Keratinocyte (primary cell): ENCODE results near the gene TMEM132A. TPM values are rescaled to one million over a fixed set of nuclear protein-coding genes. Genes with fewer than 3 reads are reported as not detected.

Experiments used
- DNase-seq: peaks from one replicate; pipeline ENCODE4 v3.0.0-alpha.2; 2011; ENCODE audit warnings: low read depth, missing footprints, low spot score
- FAIRE-seq: peaks from 2 replicates; lab custom pipeline; 2011; peaks lifted over from hg19 to GRCh38; lab: Jason Lieb, UNC
- H2AFZ ChIP-seq: 2 replicates; pipeline ENCODE4 v1.6.0; 2012; ENCODE audit warnings: low read length, control low read depth, inconsistent platforms; ENCODE audit not compliant: control insufficient read depth
- H3K27ac ChIP-seq: 2 replicates; pipeline ENCODE4 v1.5.1; 2011; ENCODE audit warnings: low read length; ENCODE audit not compliant: control insufficient read depth, insufficient read depth
- H3K27me3 ChIP-seq: 3 replicates; pipeline ENCODE4 v1.6.0; 2011; ENCODE audit warnings: low read length; ENCODE audit not compliant: control insufficient read depth, insufficient read depth; ENCODE audit errors: extremely low read depth
- H3K36me3 ChIP-seq, 2 experiments: 2 replicates in 1 of 2; 3 replicates in 1 of 2; pipeline ENCODE4 v1.5.1; 2011; ENCODE audit warnings: low read length in 2 of 2, mild to moderate bottlenecking in 1 of 2; ENCODE audit not compliant: control insufficient read depth in 2 of 2, insufficient read depth in 2 of 2; ENCODE audit errors: extremely low read depth in 1 of 2
- H3K4me1 ChIP-seq: 3 replicates; pipeline ENCODE4 v1.5.1; 2011; ENCODE audit warnings: low read length; ENCODE audit not compliant: control insufficient read depth, insufficient read depth; ENCODE audit errors: extremely low read depth
- H3K4me2 ChIP-seq: 3 replicates; pipeline ENCODE4 v1.6.0; 2011; ENCODE audit warnings: low read depth, low read length; ENCODE audit not compliant: control insufficient read depth, insufficient read depth; ENCODE audit errors: extremely low read depth
- H3K4me3 ChIP-seq, 3 experiments: fragments of 200-600 bp in 1 of 3; sonication (generic) in 1 of 3; 2 replicates in 2 of 3; 3 replicates in 1 of 3; pipeline ENCODE4 v1.5.1; 2011 to 2016; ENCODE audit warnings: low read length in 3 of 3, mild to moderate bottlenecking in 3 of 3, control low read depth in 2 of 3, inconsistent platforms in 1 of 3, low read depth in 1 of 3, mixed read lengths in 1 of 3, mixed run types in 1 of 3, moderate library complexity in 1 of 3; ENCODE audit not compliant: control insufficient read depth in 2 of 3, insufficient read depth in 2 of 3; ENCODE audit errors: extremely low read depth in 1 of 3
- H3K79me2 ChIP-seq: 2 replicates; pipeline ENCODE4 v1.6.0; 2012; ENCODE audit warnings: low read length; ENCODE audit not compliant: control insufficient read depth, insufficient read depth
- H3K9ac ChIP-seq: 3 replicates; pipeline ENCODE4 v1.6.0; 2011; ENCODE audit warnings: low read length; ENCODE audit not compliant: control insufficient read depth, insufficient read depth; ENCODE audit errors: extremely low read depth
- H3K9me1 ChIP-seq: 3 replicates; pipeline ENCODE4 v1.6.0; 2011; ENCODE audit warnings: low read length; ENCODE audit not compliant: control insufficient read depth, insufficient read depth; ENCODE audit errors: extremely low read depth
- H3K9me3 ChIP-seq: 2 replicates; pipeline ENCODE4 v1.5.1; 2012; ENCODE audit warnings: low read depth, low read length; ENCODE audit not compliant: control insufficient read depth
- H4K20me1 ChIP-seq: 3 replicates; pipeline ENCODE4 v1.6.0; 2011; ENCODE audit warnings: low read length; ENCODE audit not compliant: control insufficient read depth, insufficient read depth; ENCODE audit errors: extremely low read depth
- EZH2 ChIP-seq: IDR thresholded peaks from one replicate; pipeline ENCODE4 v1.6.1; 2012; ENCODE audit warnings: inconsistent platforms, mild to moderate bottlenecking, low read length, moderate library complexity
- dilution Hi-C: fragments of 300-500 bp; cut with MboI; formaldehyde crosslinking; loops from one replicate; pipeline ENCODE4 v1.7.0; 2020; ENCODE audit warnings: low sequenced_read_pairs; ENCODE audit not compliant: extremely low pct_ligation_motif_present
- polyA plus RNA-seq, 5 experiments: library from polyadenylated mRNA; depleted of rRNA in 3 of 5; stranded (reverse) in 3 of 5; stranded (forward) in 1 of 5; unstranded in 1 of 5; fragments of >200 nt; gene quantifications; 1 replicate in 1 of 5; 2 replicates in 3 of 5; 3 replicates in 1 of 5; pipeline versions ENCODE4 v1.2.1 to v1.2.3, GENCODE V29; 2011 to 2012; ENCODE audit warnings: missing spikeins in 2 of 5, low read depth in 1 of 5, low replicate concordance in 1 of 5
- TF ChIP-seq, protein P1 (sequence below), 3 experiments: IDR thresholded peaks in 1 of 3; conservative IDR thresholded peaks in 1 of 3; optimal IDR thresholded peaks in 1 of 3; 2 replicates in 2 of 3; 3 replicates in 1 of 3; pipeline versions ENCODE3 to v1.5.1; 2011; ENCODE audit warnings: low read length in 3 of 3, mild to moderate bottlenecking in 3 of 3, moderate library complexity in 2 of 3, control low read depth in 1 of 3, inconsistent platforms in 1 of 3; ENCODE audit not compliant: insufficient read depth in 2 of 3; ENCODE audit errors: extremely low read depth in 1 of 3

TMEM132A gene
- polyA plus RNA-seq, 1 donor (not counting 4 experiments of a cell fraction or from before 2014, with no cell fraction given) = 16.6 TPM

DNA sequence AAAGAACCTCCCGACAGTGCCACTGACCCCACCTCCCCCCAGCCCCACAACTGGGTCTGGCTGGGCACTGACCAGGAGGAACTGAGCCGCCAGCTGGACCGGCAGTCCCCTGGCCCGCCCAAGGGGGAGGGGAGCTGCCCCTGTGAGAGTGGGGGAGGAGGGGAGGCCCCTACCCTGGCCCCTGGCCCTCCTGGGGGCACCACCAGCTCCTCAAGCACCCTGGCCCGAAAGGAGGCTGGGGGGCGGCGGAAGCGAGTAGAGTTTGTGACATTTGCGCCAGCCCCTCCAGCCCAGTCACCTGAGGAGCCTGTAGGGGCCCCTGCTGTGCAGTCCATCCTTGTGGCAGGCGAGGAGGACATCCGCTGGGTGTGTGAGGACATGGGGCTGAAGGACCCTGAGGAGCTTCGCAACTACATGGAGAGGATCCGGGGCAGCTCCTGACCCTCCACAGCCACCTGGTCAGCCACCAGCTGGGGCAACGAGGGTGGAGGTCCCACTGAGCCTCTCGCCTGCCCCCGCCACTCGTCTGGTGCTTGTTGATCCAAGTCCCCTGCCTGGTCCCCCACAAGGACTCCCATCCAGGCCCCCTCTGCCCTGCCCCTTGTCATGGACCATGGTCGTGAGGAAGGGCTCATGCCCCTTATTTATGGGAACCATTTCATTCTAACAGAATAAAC is 12.3 kb downstream of the TMEM132A start:
- Histone ChIP-seq H3K4me3 (no peak overlapping the region), H3K4me2 (no peak overlapping the region), H3K9me3 (no peaks in the 10 kb centered on the region), H3K36me3 (peaks cover 5 to 17% of the 10 kb centered on the region in 2 experiments), H3K27me3 (no peaks in the 10 kb centered on the region), H3K4me1 (no peaks in the 10 kb centered on the region), H3K79me2 (no peaks in the 10 kb centered on the region), H3K9me1 (no peaks in the 10 kb centered on the region), H3K27ac (no peak overlapping the region), H2AFZ (no peak overlapping the region), H4K20me1 (no peaks in the 10 kb centered on the region), H3K9ac (no peak overlapping the region)
- DNase-seq (no peak), FAIRE-seq (no peak)
- no peak for TF ChIP-seq EZH2
- TF ChIP-seq, protein P1, sequence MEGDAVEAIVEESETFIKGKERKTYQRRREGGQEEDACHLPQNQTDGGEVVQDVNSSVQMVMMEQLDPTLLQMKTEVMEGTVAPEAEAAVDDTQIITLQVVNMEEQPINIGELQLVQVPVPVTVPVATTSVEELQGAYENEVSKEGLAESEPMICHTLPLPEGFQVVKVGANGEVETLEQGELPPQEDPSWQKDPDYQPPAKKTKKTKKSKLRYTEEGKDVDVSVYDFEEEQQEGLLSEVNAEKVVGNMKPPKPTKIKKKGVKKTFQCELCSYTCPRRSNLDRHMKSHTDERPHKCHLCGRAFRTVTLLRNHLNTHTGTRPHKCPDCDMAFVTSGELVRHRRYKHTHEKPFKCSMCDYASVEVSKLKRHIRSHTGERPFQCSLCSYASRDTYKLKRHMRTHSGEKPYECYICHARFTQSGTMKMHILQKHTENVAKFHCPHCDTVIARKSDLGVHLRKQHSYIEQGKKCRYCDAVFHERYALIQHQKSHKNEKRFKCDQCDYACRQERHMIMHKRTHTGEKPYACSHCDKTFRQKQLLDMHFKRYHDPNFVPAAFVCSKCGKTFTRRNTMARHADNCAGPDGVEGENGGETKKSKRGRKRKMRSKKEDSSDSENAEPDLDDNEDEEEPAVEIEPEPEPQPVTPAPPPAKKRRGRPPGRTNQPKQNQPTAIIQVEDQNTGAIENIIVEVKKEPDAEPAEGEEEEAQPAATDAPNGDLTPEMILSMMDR (optimal IDR thresholded peaks at IDR 0.05 in 1 of 3, IDR thresholded peaks at IDR 0.05 in 1 of 3, conservative IDR thresholded peaks at IDR 0.05 in 1 of 3; ENCODE audit: extremely low read depth in 1 of 3, insufficient read depth in 2 of 3, low read length in 3 of 3) = no peak
- dilution Hi-C loops = no loop called here

DNA sequence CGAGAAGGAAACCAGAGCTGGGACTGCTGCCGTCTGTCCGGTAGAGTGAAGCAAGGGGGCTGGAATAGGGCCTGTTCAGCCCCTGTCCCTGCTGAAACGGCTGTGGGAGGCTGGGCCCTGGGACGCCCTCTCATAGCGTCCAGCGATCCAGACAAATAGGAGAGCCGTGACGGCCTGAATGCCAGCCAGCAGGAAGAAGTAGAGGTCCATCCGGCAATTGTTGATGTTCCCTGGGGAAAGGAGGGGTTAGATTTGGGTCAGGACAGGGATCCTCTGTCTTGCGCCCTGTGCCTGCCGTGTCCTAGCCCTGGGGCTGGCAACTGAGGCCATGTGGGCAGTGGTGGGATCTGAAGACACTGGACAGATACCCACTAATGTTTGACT is 12.9 kb downstream of the TMEM132A start:
- FAIRE-seq (no peak), DNase-seq (no peak)
- Histone ChIP-seq H3K4me2 (no peak overlapping the region), H4K20me1 (no peaks in the 10 kb centered on the region), H3K36me3 (peaks cover 0 to 11% of the 10 kb centered on the region in 2 experiments), H3K27me3 (no peaks in the 10 kb centered on the region), H3K9me1 (no peaks in the 10 kb centered on the region), H3K4me1 (peaks cover 4% of the 10 kb centered on the region), H3K9me3 (no peaks in the 10 kb centered on the region), H3K27ac (no peak overlapping the region), H2AFZ (no peak overlapping the region), H3K4me3 (no peak overlapping the region), H3K9ac (no peak overlapping the region), H3K79me2 (no peaks in the 10 kb centered on the region)
- no peak for TF ChIP-seq EZH2
- TF ChIP-seq, protein P1 (optimal IDR thresholded peaks at IDR 0.05 in 1 of 3, IDR thresholded peaks at IDR 0.05 in 1 of 3, conservative IDR thresholded peaks at IDR 0.05 in 1 of 3; ENCODE audit: extremely low read depth in 1 of 3, insufficient read depth in 2 of 3, low read length in 3 of 3) = no peak
- dilution Hi-C loops = no loop called here
